Ovary (tissue), 9 donors: Measurements from ENCODE around the gene MOXD1. TPM values are rescaled to one million over a fixed set of nuclear protein-coding genes. Genes with fewer than 3 reads are reported as not detected.

Experiments
- DNase-seq, 5 donors: peaks; one replicate each; pipeline ENCODE4 v3.0.0-alpha.2; 2019 to 2020
- H3K27ac ChIP-seq, 2 donors: fragments of 200-600 bp; one replicate each; pipeline versions ENCODE4 v1.5.1 to v1.8.0; 2019 to 2022
- H3K27me3 ChIP-seq: fragments of 200-600 bp; one replicate; pipeline ENCODE4 v1.8.0; 2022
- H3K36me3 ChIP-seq: fragments of 200-600 bp; sonication (generic); one replicate; pipeline ENCODE4 v1.5.1; 2019
- H3K4me1 ChIP-seq: one replicate; pipeline ENCODE4 v1.8.1; 2013; ENCODE audit warnings: mild to moderate bottlenecking, moderate library complexity; ENCODE audit not compliant: insufficient read depth
- H3K4me3 ChIP-seq: fragments of 200-600 bp; sonication (generic); one replicate; pipeline ENCODE4 v1.5.1; 2017
- H3K9me3 ChIP-seq, 2 donors: fragments of 200-600 bp in 1 of 2; sonication (generic) in 1 of 2; one replicate each; pipeline versions ENCODE4 v1.5.1 to v1.8.1; 2013 to 2019; ENCODE audit warnings: mild to moderate bottlenecking in 1 of 2, moderate library complexity in 1 of 2
- EP300 ChIP-seq: sonication (generic); formaldehyde crosslinking; IDR thresholded peaks from one replicate; pipeline ENCODE4 v1.6.1; 2017; ENCODE audit warnings: antibody characterized with exemption
- POLR2A ChIP-seq: fragments of 450-650 bp; IDR thresholded peaks from one replicate; pipeline ENCODE4 v1.6.1; 2017; ENCODE audit warnings: antibody characterized with exemption, mild to moderate bottlenecking, moderate library complexity
- WGBS, 3 donors: extraction: QIAGEN DNeasy Blood & Tissue Kit in 1 of 3; methylation state at CpG; one replicate each; pipeline versions ENCODE4 v1.1.5 to v1.1.7; 2013 to 2017; 5-methylcytosine and 5-hydroxymethylcytosine counted together
- intact Hi-C, 4 donors: fragments of 100-400 bp; cut with DNase I; formaldehyde crosslinking; loops; one replicate each; pipeline versions ENCODE4 v1.11.0 to v1.15.1; 2022 to 2023
- polyA plus RNA-seq, 2 donors: library from polyadenylated mRNA; stranded (reverse); fragments of 200-250 nt in 1 of 2; fragments of 350-450 nt in 1 of 2; fragmentation: Illumina TruSeq in 1 of 2; extraction: RNeasy Lipid Tissue Mini Kit (QIAGEN cat#74804) in 1 of 2; gene quantifications; one replicate each; pipeline ENCODE4 v1.2.3, GENCODE V29; 2013 to 2014
- total RNA-seq, 7 donors: library from RNA; depleted of rRNA in 2 of 7; stranded (reverse); fragments of >200 nt in 2 of 7; fragmentation: NEBNext Ultra II Directional in 3 of 7; extraction: Animal tissue kit (Norgen Biotek cat#: 25700) in 3 of 7; gene quantifications; one replicate each; pipeline versions ENCODE4 v1.1.0 to v1.2.4, GENCODE V29; 2016 to 2023
- TF ChIP-seq, protein P1 (sequence below), 3 donors: fragments of 450-650 bp in 2 of 3; fragments of 200-600 bp in 1 of 3; IDR thresholded peaks; one replicate each; pipeline versions ENCODE4 v1.5.1 to v1.8.0; 2016 to 2022; ENCODE audit warnings: antibody characterized with exemption in 3 of 3, mild to moderate bottlenecking in 1 of 3
- donor health status: DM: no; HTN: no; CAD: no; lungs with moderate emphysema.
- donor health status: DM: no; HTN: no; CAD: no.
- donor health status: Bipolar disorder and iron deficiency.
- donor health status: DM: yes; HTN: yes; CAD: no.
- donor health status: DM: no; HTN: no; CAD: no.
- donor health status: DM: yes; HTN: yes; CAD: no.

MOXD1 gene
- total and polyA plus RNA-seq, 9 donors = 0.31 to 4.2 (median 0.77) TPM

DNA sequence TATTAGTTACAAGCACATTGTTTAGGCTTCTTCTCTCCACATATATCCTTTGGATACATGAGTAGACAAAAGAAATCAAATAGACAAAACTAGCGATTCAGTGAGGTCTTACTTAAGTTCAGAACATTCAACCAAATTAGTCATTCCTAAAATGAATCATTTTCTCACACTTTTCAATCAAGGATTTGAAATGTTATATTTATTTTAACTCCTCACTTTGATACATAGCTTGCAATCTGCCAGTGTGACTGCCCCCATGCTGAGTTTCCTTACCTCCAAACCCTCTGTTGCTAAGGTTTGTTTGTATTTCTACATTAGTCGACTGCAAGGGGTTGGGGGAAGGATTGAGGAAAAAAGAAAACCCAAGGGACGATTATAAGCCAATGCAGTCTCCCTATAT is 3.5 kb upstream of the MOXD1 start:
- TF ChIP-seq POLR2A = no peak
- WGBS, 3 donors = 13 to 40% (median 20%) methylated on average over 3 of the region's 3 CpGs
- intact Hi-C loops = no loop called here

DNA sequence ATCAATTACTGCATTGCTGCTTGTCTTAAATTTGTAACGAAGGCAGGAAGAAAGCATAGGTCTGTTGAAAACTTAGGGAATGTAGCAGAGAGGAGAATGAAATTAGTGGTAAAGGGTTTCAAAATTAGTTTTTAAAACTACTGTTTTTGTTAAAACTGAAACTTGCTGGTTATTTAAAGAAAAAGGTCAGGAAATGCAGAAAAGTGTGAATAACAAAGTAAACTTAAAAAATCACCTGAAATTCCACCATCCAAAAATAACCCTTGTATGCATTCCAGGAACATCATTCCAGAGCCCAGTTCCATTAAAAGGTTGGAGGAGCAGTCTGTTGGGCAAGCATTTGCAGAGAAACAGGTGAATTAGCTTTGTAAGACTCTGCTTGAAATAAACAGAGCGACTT is 3.1 kb upstream of the MOXD1 start:
- no peaks in the 10 kb centered on the region for H3K36me3 ChIP-seq
- intact Hi-C loops = no loop called here
- WGBS, 3 donors = 28 to 41% (median 31%) methylated on average over 2 of the region's 2 CpGs
- no peak for DNase-seq
- no peaks in the 10 kb centered on the region for H3K4me1 ChIP-seq
- TF ChIP-seq EP300 (no peak), POLR2A (no peak)
- TF ChIP-seq, protein P1, sequence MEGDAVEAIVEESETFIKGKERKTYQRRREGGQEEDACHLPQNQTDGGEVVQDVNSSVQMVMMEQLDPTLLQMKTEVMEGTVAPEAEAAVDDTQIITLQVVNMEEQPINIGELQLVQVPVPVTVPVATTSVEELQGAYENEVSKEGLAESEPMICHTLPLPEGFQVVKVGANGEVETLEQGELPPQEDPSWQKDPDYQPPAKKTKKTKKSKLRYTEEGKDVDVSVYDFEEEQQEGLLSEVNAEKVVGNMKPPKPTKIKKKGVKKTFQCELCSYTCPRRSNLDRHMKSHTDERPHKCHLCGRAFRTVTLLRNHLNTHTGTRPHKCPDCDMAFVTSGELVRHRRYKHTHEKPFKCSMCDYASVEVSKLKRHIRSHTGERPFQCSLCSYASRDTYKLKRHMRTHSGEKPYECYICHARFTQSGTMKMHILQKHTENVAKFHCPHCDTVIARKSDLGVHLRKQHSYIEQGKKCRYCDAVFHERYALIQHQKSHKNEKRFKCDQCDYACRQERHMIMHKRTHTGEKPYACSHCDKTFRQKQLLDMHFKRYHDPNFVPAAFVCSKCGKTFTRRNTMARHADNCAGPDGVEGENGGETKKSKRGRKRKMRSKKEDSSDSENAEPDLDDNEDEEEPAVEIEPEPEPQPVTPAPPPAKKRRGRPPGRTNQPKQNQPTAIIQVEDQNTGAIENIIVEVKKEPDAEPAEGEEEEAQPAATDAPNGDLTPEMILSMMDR (IDR thresholded peaks at IDR 0.05) = no peak
- H3K27me3 ChIP-seq = no peaks in the 10 kb centered on the region
- no peaks in the 10 kb centered on the region for H3K9me3 ChIP-seq
- H3K27ac ChIP-seq = no peak overlapping the region
- no peak overlapping the region for H3K4me3 ChIP-seq

More for the DNA sequence above, 3.5 kb upstream of the MOXD1 start:
- Histone ChIP-seq H3K4me3 (no peak overlapping the region), H3K9me3 (no peaks in the 10 kb centered on the region), H3K4me1 (no peaks in the 10 kb centered on the region), H3K27ac (no peak overlapping the region), H3K27me3 (no peaks in the 10 kb centered on the region), H3K36me3 (no peaks in the 10 kb centered on the region)
- no peak for DNase-seq

DNA sequence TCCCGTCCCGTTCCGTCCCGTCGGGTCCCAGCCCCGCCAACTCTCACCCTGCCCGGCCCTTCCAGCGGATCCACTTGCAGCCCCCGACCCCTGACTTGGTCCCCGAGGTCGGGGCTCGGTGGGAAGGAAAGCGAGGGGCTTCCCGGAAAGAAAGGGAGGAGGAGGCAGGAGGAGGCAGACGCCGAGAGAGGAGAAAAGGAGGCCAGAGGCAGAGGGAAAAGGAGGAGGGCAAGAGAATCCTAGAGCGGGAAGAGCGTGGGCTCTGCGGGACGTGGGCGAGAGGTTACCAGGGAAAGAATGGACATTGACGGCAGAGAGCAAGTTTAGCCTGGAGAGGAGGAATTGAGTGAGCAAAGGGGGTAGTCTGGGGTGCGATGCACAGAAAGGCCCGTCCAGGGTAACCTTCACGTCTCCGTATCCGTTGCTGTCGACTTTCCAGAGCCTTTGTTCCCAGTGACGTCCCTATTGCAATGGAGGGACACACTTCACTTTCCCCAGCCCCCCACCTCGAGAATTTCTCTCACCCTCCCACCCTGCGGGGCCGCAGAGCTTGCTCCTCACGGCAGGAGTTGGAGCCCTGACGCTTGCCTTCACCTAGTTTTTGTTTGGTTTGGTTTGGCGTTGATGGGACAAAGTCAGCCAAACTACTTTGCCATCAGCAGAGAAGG is 477 bp upstream of the MOXD1 start:
- no peak for TF ChIP-seq EP300
- TF ChIP-seq, protein P1 (IDR thresholded peaks at IDR 0.05) = no peak
- TF ChIP-seq POLR2A = no peak
- intact Hi-C loops = no loop called here

DNA sequence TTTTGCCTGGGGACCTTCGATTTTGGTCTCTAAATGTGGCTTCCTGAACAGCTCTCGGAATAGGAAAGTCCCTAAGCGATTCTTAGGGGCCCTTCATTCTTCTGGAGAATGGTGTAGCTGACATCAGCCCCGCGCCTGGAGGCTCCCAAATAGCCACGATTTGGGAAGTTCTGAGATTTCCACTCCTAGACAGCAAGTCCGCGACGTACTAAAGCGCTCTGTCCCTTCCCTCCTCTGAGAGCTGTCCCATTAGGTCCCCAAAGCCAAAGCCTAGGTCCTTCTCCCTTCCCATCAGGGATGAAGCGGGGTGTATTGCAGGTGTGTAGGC is 756 bp downstream of the MOXD1 start:
- H3K4me3 ChIP-seq = peak overlapping the region; percentile 75
- no peaks in the 10 kb centered on the region for H3K27me3 ChIP-seq
- H3K4me1 ChIP-seq = no peaks in the 10 kb centered on the region
- no peaks in the 10 kb centered on the region for H3K9me3 ChIP-seq
- intact Hi-C loops = no loop called here
- WGBS, 3 donors = 33 to 41% (median 37%) methylated on average over 11 of the region's 11 CpGs
- DNase-seq = no peak
- H3K27ac ChIP-seq = no peak overlapping the region
- TF ChIP-seq, protein P1 (IDR thresholded peaks at IDR 0.05) = no peak
- TF ChIP-seq POLR2A (no peak), EP300 (no peak)
- no peaks in the 10 kb centered on the region for H3K36me3 ChIP-seq

More for the DNA sequence above, 477 bp upstream of the MOXD1 start:
- H3K9me3 ChIP-seq = no peaks in the 10 kb centered on the region
- DNase-seq = no peak
- no peaks in the 10 kb centered on the region for H3K27me3 ChIP-seq
- WGBS, 3 donors = 18 to 23% (median 22%) methylated on average over 35 of the region's 35 CpGs
- H3K36me3 ChIP-seq = no peaks in the 10 kb centered on the region
- H3K27ac ChIP-seq = no peak overlapping the region
- H3K4me3 ChIP-seq = peak overlapping the region; percentile 75
- H3K4me1 ChIP-seq = no peaks in the 10 kb centered on the region

DNA sequence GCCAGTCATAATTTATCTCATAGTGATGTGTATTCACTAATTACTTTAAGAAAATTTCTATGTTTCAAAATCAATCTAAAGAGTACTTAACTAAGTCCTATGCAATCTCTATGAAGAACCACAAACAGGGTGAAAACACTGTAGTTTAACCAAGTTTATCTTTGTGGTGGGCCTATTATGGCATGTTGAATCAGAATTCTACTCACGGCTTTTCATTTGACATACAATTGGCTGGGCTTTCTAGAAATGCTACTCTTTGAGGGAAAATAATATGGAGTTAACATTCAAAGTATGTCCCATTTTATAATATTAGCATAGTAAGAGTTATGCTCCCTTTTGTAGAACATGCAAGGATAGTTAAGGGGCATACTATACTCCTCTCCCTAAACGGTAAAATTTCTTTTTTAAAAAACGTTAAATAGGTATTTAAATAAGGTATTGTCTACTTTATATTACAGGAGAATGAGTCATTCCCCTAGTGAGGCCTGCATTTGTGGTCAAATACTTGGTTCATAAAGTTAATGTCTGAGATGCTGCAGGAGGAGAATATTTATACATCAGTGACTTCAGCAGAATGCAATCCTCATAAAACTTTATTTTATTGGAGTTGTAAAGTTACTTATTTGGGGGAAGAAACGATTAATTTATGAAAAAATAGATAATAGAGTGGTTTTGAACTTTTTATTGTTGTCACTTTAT is 1.8 kb downstream of the MOXD1 start:
- WGBS, 3 donors = 81 to 87% (median 84%) methylated on average over 4 of the region's 4 CpGs
- intact Hi-C loops = no loop called here
- no peaks in the 10 kb centered on the region for H3K9me3 ChIP-seq
- TF ChIP-seq, protein P1 (IDR thresholded peaks at IDR 0.05) = no peak
- no peak for TF ChIP-seq POLR2A
- no peak for TF ChIP-seq EP300
- no peak for DNase-seq
- H3K4me3 ChIP-seq = peak overlapping the region; percentile 75
- H3K27ac ChIP-seq = no peak overlapping the region
- no peaks in the 10 kb centered on the region for H3K27me3 ChIP-seq
- H3K4me1 ChIP-seq = no peaks in the 10 kb centered on the region
- H3K36me3 ChIP-seq = no peaks in the 10 kb centered on the region
